SH-SY5Y (cell line): Measurements from ENCODE around the gene LRFN3.

ENCODE experiments used
- GATA2 ChIP-seq: IDR thresholded peaks from 2 replicates; pipeline ENCODE4 v1.6.1; 2011; ENCODE audit warnings: mild to moderate bottlenecking, low read depth, low read length
- GATA3 ChIP-seq: IDR thresholded peaks from 2 replicates; pipeline ENCODE4 v1.6.1; 2011; ENCODE audit warnings: low read depth, mild to moderate bottlenecking, low read length, moderate library complexity

LRFN3 gene

GRCh38 chr19:35975608-35976214 lies 39.5 kb downstream of the LRFN3 start:
- TF ChIP-seq GATA2 (no peak), GATA3 (no peak)

GRCh38 chr19:35977446-35978222 lies 41.5 kb downstream of the LRFN3 start:
- TF ChIP-seq GATA2 (no peak), GATA3 (no peak)

GRCh38 chr19:35978271-35978670 lies 42.1 kb downstream of the LRFN3 start:
- TF ChIP-seq GATA3 = no peak
- no peak for TF ChIP-seq GATA2

GRCh38 chr19:35978832-35979365 lies 42.7 kb downstream of the LRFN3 start:
- TF ChIP-seq GATA2 = no peak
- TF ChIP-seq GATA3 = no peak

DNA sequence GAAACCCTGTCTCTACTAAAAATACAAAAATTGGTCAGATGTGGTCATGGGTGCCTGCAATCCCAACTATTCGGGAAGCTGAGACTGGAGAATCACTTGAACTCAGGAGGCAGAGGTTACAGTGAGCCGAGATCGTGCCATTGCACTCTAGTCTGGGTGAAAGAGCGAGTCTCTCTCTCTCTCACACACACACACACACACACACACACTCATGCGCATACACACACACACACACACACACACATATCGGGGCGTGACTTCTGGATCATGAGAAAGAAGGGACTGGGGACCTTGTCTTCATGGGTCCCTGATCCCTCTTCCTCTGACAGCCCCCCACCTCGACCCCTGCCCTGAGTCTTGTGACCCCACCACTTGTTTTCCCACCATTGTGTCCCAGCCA lies 47.0 kb downstream of the LRFN3 start:
- TF ChIP-seq GATA3 (no peak), GATA2 (no peak)

GRCh38 chr19:35986111-35986510 lies 49.9 kb downstream of the LRFN3 start:
- no peak for TF ChIP-seq GATA2
- no peak for TF ChIP-seq GATA3

DNA sequence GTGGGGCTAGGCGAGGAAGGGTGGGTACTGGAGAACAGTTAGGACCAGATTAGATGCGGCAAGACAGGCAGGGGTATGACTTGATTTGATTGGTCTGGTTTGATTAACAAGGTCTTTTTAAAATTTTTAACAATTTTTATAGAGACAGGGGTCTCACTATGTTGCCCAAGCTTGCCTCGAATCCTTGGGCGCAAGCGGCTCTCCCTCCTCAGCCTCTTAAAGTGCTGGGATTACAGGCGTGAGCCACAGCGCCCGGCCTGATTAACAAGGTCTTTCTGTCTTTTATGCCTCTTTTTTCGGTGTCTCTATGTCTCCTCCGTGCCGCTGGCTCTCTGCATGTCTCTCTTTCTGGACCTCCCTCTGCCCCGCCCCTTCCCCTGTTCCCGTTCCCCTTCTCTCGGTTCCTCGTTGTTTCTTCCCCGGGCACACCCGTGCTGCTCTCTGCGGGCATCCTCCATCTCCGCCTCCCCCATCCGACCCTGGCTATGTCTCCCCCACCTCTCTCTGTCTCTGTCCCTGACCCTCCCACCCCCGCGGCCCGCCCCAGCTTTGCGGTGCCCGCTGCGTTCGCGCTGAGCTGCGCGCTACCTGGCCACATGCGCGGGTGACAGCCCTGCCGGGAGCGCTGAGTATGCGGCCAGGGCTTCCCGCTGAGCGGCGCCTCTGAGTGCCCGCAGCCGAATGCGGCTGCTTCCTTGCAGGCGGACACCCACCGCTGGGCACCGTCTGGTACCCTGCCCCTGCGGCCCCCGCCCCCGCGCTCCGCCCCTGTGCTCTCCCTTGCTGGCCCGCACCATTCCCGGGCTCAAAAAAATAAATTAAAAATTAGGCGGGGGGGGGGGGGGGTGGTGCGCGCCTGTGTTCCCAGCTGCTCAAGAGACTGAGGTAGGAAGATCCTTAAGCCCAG lies 50.7 kb downstream of the LRFN3 start:
- TF ChIP-seq GATA3 (no peak), GATA2 (no peak)

GRCh38 chr19:35987571-35987896 lies 51.4 kb downstream of the LRFN3 start:
- TF ChIP-seq GATA2 (no peak), GATA3 (no peak)

- TF ChIP-seq GATA2 = no peak
- no peak for TF ChIP-seq GATA3
Measured at GRCh38 chr19:35988824-35989223, 52.6 kb downstream of the LRFN3 start.

DNA sequence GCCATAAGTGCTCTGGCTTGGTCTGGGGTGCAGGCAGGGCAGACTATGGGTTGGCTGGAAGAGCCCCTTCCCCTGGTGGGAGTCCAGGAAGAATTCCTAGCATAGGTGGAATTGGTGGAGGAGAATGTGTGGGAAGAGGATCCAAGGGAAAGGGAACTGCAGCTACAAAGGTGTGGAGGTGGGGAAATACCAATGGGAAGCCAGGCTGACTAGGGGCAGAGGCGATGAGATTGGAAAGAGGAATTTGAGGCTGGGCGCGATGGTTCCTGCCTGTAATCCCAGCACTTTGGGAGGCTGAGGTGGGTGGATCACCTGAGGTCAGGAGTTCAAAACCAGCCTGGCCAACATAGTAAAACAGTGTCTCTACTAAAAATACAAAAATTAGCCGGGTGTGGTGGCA lies 54.0 kb downstream of the LRFN3 start:
- TF ChIP-seq GATA2 (no peak), GATA3 (no peak)

- no peak for TF ChIP-seq GATA2
Measured at GRCh38 chr19:35990771-35991730, 54.9 kb downstream of the LRFN3 start.

- no peak for TF ChIP-seq GATA3
Measured at GRCh38 chr19:35991731-35992450, 55.7 kb downstream of the LRFN3 start.
